ENCODE data around the gene MRPL10.

DNA sequence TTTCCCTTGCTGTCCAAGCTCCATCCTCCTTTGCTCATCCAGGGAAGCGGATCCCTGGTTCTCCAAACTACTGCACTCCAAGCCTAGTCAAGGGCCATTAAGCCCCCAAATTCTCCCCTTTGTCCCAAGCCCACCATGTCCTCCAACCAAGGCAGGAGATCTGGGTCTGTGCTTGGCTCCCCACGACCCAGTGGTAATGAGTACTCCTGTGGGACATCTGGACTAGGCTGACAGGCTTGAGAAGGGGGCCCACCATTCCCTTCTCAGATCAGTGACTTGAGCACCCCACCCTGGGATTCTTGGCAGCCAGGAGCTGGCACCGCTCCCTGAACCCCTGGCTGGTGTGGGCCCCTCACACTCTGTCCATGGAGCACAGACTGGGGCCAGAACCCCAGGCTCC lies 26.9 kb downstream of the MRPL10 start:
- TF ChIP-seq, protein P1, sequence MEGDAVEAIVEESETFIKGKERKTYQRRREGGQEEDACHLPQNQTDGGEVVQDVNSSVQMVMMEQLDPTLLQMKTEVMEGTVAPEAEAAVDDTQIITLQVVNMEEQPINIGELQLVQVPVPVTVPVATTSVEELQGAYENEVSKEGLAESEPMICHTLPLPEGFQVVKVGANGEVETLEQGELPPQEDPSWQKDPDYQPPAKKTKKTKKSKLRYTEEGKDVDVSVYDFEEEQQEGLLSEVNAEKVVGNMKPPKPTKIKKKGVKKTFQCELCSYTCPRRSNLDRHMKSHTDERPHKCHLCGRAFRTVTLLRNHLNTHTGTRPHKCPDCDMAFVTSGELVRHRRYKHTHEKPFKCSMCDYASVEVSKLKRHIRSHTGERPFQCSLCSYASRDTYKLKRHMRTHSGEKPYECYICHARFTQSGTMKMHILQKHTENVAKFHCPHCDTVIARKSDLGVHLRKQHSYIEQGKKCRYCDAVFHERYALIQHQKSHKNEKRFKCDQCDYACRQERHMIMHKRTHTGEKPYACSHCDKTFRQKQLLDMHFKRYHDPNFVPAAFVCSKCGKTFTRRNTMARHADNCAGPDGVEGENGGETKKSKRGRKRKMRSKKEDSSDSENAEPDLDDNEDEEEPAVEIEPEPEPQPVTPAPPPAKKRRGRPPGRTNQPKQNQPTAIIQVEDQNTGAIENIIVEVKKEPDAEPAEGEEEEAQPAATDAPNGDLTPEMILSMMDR (IDR thresholded peaks at IDR 0.05), result no peak
- TF ChIP-seq POLR2A (IDR thresholded peaks at IDR 0.05), result no peak

All from breast epithelium (tissue), 3 donors.